GM19239 (cell line): Measurements from ENCODE around the gene MGAT4A.
"Not testable (repeated sequence)": the region's sequence is repeated elsewhere in the genome, so short reads cannot be mapped to it uniquely, and the experiment has no call there.

ENCODE experiments used
- DNase-seq: peaks from one replicate; pipeline ENCODE4 v3.0.0; 2011; ENCODE audit warnings: low spot score; ENCODE audit not compliant: insufficient read length
- FAIRE-seq: peaks from 2 replicates; lab custom pipeline; 2011; peaks lifted over from hg19 to GRCh38; lab: Jason Lieb, UNC

Gene MGAT4A

DNA sequence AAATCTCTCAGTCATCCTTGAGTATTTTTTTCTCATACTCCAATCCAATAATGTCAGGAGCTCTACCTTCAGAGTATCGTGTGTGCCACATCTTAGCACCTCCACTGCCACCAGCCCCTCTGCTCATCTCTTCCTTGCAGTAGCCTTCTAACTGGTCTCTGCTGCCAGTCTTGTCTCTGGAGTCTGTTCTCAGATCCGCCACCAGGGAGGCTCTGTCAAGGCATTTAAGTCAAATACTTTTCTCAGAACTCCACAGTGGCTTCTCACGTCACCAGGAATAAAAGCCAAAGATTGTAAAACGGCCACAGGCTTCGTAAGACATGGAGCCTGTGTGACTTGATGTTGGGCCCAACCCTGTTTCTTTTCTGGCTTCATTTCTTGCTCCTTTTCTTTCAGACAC, 115.5 kb downstream of the MGAT4A start:
- DNase-seq (no peak), FAIRE-seq (no peak)

DNA sequence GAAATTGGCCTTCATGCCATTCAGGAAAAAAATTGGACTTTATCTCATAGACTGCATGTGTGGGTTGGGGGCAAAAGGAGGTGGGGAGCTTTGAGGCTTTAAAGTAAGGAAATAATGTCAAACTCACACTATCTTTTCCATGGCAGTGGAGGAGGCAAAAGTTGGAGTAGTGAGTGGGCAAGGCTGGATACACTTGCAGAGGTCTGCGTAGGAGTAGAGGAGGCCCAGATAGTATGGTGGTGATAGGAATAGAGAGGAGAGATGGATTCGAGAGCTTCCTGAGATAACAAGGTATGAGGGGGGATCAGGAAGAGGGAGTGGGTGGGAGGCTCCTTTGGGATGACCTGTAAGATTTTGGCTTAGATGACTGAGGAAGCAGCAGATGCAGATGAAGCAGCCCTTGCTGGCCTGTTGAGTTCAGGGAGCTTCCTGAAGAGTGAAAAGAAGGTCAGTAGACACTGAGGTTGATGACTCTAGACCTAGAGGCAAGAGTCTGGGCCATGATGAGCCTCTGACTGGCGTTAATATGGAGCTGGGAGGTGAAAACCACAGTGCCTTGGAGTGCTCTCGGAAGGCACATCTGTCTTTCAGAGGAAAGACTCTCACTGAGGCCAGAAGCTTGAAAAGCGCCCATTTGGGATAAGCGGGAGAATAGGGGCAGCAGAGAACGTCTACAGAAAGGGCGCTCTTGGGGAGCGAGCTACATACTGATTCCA, 116.8 kb downstream of the MGAT4A start:
- FAIRE-seq: no peak
- DNase-seq: no peak

DNA sequence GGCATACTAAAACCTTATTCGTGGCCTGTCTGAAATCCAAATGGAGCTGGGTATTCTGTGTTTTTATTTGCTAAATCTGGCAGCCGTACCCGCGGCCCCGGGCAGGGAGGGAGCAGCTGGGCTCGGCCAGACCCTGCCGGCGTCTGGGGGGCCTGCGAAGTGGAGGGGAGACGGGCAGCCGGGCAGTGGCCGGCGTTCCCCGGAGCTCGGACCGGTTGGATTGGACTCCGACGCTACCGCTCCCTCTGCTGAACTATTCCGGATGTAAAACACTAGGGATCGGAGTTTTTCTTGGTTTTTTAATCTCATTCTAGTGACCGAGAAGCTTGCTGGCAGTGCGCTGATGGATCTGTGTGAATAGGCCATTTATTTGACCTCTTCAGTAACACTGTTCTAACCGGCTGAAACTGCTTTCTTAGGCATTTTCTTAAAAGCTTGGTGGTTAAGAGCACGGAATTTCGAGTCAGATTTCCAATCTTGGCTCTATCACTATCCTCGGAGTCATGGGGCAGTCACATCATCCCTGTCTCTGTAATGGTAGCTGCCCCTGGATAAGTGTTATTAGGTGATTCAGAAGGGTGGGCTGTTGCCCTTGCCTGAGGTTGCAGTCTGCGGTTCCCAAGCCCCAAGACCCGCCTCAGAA, 121.8 kb downstream of the MGAT4A start:
- DNase-seq (no peak), FAIRE-seq (no peak)

DNA sequence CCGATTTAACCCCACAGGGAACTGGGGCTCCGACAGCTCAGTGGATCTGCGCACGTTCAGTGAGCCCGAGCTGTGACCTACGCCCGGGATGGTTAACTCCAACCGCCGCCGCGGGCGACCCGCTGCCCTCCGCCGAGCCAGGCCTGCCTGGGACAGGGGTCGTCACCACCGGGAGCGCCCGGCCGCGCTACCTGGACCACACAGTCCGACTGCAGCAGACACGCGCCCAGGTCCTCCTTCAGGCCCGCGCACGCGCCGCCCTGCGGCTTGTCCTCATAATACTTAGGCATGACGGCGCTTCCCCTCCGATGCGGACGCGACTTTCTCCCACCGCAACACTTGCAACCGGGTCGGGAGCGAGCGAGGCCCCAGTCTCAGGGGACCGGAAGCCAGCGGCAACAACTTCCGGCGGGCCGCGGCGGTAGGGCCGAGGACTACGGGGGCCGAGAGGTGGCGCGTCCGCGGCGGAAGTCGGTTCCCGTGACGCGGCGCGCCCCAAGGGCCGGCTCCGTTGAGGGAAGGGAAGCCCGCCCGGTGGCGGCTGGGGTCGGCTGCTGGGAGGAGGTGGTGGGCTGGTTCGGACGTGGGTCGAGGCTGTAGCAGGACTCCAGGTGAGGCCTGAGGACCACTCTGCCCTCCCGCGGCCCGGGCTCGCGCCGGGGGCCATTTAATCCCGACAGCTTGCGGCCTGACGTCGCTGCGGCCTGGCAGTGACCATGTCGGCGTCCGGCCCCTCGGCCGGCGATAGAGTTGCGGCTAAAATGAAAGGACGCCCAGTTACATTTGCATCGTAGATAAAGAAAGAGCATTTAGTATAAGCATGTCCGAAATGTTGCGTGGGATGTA, 122.6 kb downstream of the MGAT4A start, which contains the start of the genes COA5 and UNC50:
TSS of gene COA5 (minus strand) at position 397 of the 846 bp plus-strand sequence. CDS start at position 290, 107 bp downstream.
TSS of gene UNC50 (plus strand) at position 474 of the 846 bp plus-strand sequence. CDS start 1,171 bp downstream, outside the sequence.
- FAIRE-seq: peak; percentile 77
- DNase-seq: peak; percentile 92

DNA sequence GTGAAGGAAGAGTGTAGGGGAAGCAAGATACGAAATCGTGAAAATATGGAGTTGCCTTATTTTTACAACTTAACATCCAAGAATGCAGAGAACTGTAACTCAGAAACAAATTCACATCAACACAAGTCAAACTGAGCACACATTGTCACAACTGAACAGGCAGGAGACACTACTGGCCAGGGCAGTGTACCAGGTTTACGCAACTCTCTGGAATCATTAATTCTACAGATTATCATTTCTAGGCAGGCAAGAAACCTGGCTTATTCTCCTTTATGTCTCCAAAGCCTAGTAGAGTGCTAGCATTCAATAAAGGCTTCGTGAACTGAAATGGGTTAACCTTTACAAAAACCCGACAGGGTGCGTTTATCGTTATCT, 123.2 kb downstream of the MGAT4A start:
- DNase-seq: no peak

DNA sequence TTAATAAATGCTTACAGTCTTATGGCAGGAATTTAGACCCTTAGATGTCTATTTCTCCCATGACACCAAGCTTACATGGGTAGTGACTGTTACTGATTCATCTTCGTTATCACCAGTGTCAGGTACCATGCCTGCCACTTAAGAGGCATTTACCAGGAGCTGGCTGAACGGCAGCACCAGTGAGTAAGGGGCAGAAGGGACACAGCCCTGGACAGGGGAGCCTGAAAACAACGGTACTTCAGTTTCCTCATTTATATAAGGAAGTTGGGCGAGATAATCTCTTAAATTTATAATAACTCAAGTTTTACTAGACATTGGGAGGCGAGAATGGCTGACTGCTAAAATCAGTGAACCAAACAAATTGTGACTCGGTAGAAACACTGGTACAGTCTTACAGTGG, 123.8 kb downstream of the MGAT4A start:
- DNase-seq (no peak), FAIRE-seq (no peak)

More for the DNA sequence above, 123.2 kb downstream of the MGAT4A start:
- no peak for FAIRE-seq

DNA sequence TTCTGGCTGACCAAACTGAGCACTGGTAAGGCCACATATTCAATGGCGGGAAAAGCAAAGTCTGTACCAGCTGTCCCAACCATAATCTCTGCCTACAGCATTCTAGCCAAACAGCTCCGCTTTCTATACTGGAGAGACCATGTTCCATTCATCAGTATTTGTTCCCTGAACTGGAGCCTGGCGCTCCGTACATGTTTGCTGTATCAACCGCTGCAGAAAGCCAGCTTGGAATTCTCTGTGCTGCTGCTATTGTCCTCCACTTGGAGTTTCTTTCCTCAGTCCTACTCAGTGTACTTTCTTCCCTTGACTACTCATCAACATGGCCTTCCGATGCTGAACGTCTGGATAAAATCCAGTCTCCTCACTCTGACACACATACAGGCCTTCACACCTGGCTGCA, 124.5 kb downstream of the MGAT4A start:
- FAIRE-seq (no peak), DNase-seq (no peak)

DNA sequence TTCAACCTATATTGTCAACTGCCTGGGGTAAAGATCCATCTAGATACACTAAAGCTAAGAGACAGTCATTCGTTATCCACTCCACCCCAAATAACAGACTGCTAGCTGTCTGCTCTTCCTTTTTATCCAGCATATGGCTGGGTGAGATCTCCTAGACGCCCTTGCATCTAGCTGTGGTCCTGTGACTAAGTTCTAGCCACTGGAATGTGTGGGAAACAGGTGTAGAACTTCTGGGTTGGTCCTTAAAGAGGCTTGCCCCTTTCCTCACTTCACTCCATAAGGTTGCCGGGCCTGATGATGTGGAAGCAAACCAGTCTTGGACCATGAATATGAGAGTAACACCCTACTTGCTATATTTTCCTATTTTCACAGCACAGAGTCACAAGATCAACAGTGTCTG, 125.9 kb downstream of the MGAT4A start:
- FAIRE-seq: no peak
- DNase-seq: no peak

DNA sequence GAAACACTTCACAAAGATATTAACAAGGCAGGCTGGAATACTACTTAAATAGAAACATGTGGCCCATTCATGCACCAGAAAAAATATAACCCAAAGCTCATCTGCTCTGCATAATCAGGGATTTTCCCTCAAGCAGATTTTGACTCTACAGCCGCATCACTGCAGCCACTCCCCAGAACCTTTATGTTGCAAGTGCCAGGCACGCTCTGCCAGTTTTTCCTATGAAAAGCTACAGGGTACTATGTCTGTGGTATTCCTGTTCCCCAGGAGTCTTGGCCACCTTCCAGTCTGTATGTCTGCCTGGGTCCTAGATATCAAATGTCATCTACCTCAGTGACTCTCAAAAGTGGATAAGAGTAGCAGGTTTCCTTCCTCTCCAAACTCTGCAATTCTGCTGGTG, 126.4 kb downstream of the MGAT4A start:
- FAIRE-seq (no peak), DNase-seq (no peak)

DNA sequence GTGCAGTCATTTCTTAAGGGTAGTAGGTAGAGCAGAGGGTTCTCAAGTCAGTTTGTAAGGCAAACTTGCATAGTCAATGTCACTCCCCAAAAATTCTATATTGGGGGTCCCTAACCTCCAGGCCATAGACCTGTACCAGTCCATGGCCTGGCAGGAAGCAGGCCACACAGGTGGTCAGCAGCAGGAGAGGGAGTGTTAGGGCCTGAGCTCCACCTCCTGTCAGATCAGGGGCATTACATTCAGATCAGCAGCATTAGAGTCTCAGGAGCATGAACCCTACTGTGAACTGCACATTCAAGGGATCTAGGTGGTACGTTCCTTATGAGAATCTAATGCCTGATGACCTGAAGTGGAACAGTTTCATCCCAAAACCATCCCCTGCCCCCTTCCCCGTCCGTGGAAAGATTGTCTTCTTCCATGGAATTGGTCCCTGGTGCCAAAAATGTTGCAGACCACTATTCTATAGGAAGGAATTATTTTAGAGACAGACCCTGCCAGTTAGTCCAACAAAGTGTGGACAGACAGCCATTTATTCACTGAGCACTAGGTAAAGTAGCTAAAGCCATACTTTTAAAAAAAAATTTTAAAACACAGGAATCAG, 129.3 kb downstream of the MGAT4A start:
- FAIRE-seq (peak; percentile 37), DNase-seq (no peak)

DNA sequence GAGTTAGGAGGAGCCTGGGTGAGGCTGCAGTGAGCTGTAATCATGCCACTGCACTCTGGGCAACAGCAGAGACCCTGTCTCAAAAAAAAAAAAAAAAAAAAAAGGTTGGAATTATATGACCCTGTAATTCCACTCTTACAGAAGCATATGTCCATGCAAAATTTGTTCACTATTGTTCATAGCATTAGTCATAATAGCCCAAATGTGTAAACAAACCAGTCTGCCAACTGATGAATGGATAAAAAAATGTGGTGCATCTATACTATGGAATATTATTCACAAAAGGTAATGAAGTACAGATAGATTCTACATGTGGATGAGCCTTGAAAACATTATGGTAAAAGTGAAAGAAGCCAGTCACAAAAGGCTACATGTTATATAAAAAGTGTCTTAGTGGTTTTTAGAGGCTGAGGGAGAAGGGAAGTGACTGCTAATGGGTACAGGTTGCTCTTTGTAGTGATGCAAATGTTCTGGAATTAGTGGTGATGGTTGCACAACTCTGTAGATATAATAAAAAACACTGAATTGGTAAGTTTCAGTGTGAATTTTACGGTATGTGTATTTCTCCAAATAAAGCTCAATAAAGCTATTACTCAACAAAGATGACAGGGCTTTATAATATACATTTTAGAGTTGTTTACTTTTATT, 132.0 kb downstream of the MGAT4A start:
- DNase-seq (no peak), FAIRE-seq (no peak)

DNA sequence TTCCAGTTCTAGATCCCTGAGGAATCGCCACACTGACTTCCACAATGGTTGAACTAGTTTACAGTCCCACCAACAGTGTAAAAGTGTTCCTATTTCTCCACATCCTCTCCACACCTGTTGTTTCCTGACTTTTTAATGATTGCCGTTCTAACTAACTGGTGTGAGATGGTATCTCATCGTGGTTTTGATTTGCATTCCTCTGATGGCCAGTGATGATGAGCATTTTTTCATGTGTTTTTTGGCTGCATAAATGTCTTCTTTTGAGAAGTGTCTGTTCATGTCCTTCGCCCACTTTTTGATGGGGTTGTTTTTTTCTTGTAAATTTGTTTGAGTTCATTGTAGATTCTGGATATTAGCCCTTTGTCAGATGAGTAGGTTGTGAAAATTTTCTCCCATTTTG, 136.3 kb downstream of the MGAT4A start:
- FAIRE-seq, DNase-seq: not testable (repeated sequence)

DNA sequence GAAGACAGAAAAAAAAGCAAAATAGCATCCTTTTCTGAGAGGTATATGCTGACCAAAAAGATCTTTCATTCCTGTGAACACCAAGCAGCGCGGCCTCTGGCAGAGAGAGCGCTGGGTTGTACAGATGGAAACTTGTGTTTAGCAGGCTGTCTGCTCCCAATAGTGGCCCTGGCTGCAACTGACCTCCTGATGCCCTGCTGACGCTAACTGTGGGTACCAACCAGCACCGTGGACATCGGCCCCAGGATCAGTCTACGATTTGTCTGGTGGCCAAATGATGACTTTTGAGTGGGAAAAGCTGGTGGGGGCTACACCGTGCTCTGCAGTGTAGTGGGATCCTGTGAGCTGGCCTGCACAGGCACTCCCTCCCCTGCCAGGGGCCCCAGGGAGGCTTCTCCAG, 138.4 kb downstream of the MGAT4A start:
- DNase-seq (no peak), FAIRE-seq (no peak)

DNA sequence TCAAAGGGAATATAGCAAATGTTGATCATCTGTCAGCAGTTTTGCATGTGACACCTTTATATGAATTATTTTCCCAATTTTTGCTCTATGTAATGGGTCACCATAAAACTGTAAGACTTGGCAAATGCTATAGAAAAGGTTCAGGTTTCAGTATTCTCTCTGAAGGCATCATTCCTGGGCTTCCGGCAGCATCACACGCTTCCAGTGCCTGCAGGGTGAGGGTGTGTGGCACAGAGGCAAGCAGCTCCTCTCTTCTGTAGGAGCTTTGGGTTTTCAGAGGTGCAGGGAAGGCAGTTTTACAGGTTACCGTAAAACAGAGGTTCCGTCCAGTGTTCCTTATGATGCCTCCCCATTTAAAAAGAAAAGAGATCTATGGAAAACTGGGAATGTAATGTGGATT, 141.4 kb downstream of the MGAT4A start:
- FAIRE-seq (no peak), DNase-seq (no peak)

DNA sequence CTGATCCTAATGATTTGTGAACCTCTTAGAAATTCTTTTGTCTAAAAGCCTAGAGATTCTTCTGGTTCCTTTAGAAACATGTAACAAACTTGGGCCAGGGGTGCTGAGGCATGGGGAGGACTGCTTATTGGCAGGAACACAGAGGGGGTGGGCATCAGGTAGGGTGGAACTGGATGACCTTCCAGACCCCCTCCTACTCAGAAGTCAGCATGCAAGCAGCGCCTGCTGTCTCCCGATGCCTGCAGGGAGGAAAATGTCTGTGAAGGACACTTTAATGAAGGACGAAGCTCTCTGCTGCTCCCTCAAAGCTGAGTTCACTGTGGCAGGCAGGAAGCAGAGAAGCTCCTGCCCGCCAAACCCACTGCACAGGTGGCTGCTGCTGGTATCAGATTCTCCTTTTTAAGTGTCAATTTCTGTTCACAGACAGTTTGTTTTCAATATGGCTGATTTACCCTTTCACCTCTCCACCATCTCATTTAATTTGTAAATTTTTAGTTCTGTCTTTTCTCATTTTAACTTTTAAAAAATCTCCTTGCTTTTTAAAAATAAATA, 142.0 kb downstream of the MGAT4A start:
- DNase-seq (no peak), FAIRE-seq (no peak)

DNA sequence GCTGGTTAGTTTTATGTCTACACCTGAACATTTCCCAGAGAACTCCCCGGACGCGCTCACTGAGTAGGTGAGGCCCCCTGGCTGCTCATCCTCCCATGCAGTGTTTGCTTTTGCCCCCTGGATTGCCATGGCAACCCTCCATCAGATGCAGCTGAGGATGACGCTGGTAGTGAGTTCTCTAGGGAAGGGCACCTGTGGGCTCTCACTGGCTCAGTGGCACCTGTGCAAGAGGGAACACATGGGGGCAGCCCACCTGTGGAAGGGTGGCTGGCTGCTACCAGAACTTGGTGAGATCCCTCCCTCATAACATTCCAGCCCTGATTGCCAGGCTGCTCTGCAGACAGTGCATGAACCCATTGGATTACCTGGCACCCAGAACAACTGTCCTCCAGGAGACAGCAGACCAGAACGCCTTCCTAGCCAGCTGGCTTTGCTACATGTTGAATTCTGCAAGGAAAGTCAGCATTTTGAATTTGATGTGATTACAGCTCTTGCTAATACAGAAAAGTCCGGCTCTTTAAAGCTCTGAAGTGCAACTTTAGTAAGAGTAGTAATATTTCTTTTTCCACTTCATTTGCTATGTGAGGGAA, 144.3 kb downstream of the MGAT4A start:
- FAIRE-seq: no peak
- DNase-seq: no peak

DNA sequence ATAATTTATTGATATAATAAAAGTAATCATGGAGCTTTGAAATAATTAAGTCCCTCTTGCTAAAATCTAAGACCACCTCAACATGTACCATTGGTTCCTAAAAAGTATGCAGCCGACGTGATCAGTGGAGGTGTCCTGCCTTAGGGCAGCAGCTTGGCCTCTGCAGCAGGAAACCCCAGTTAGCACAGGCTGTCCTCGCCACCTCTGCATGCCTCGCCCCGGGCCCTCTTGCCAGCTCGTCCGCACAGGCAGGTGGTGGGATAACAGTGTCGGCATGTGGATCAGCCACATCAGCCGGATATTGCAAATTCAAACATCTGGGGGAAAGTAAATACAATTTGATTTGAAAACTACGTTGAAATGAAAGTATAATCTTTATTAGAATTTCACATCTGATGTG, 145.5 kb downstream of the MGAT4A start:
- no peak for DNase-seq
- no peak for FAIRE-seq

DNA sequence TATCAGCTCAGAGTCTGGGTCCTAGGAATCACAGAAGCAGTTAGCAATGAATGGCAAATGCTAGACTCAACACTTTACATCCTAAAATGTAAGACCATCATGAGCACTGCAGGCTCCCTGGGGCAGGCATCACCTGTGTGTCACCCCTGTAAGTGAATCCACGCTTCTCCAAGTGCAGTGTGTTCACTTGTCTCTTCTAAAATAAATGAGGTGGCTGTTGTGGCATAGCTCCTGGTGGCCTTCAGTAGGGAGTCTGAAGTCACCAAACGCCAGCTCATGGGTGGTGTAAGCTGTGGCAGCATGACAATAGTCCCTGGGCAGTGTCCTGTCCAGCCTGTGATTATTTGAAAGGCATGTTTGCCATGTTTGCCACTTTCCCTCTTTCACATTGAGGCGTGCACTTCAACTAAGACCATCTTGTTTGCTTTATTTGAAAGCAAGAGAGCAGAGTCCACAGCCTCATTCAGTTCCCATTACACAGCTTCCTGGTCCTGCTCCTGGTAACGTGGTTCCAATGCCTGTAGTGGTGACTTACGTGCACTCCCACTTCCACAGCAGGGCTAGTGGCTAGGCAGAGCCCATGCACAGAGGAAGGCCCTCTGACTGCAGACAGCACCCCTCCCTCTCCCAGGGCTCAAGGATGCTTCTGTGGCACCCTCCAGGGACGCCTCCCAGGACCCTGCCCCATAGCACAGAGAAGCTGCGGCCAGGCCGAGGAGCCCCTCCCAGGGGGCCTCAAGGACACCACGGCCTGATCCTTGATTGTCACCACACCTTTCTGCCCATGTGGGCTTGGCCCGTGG, 146.9 kb downstream of the MGAT4A start:
- DNase-seq (no peak), FAIRE-seq (no peak)

DNA sequence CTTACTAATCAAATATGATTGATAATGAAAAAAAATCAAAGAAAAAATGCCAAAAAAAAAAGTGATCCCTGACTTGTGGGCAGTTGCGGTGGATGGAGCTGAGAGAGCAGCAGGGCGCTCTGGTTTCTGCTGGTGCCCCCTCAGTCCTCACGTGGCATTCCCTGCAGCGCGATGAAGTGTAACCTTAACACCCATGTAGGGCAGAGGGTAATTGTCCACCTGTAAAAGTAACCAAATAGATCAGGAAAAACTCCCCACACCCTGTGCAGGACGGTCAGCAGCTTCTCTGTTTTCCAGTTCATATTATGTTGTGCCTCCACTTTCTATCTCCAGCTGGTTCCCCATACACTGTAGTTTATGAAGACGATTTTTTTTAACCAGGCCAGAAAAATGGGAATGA, 147.7 kb downstream of the MGAT4A start:
- DNase-seq: no peak
- no peak for FAIRE-seq
